HuH-7.5 (cell line): ENCODE data around the gene ECHDC1.

ENCODE experiments used
- DNase-seq: peaks from one replicate; pipeline ENCODE4 v3.0.0; 2011; ENCODE audit warnings: low spot score

Gene ECHDC1

DNA sequence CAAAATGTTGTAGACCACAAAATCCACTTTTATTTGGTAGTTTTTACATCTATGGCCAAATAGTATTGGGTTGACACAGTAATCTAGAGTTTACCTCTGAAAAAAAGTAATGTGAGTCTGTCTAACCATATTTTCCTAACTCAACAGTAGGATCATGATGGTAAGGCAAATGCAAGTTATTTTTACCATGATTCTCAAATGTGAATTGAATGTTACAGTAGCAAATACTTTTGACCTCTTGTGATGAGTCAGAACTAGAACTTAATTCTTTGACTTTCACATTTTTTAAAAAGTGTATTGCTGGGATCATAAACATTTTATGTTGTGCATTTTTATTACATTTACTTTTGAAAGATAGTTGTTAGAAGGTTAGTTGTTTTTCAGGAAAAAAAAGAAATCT lies 54.7 kb downstream of the ECHDC1 start:
- no peak for DNase-seq

DNA sequence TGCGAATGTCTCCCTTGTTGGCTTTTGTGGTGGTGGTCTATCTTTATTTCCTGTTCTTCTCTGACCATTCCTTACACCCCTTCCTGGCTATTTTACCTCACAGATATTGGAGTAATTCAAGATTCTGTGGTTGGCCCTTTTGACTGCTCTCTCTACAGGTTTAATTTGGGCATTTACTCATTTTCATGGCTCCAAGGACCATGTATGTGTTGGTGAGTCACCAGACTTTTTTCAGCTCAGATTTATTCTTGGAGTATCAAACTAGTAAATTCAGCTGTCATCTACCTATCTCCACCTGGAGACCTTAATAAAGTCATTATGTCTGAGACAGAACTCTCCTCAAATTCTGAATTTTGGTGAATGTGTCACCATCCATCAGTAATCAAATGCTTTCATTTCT lies 61.2 kb downstream of the ECHDC1 start:
- no peak for DNase-seq

DNA sequence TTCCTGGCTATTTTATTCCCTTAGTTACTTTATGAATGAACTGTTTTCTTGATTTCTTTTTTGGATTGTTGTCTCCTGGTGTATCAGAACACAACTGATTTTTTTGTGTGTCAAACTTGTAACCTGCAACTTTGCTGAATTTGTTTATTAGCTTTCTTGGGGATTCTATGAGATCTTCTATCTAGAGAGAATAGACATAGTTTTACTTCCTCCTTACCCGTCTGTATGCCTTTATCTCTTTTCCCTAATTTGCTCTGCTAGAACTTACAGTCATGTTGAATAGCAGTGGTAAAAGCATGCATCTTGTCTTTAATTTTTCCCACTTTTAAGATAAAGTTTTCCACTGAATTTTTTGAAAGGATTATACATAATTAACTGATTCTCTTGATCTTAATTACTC lies 63.6 kb downstream of the ECHDC1 start:
- DNase-seq, result no peak

DNA sequence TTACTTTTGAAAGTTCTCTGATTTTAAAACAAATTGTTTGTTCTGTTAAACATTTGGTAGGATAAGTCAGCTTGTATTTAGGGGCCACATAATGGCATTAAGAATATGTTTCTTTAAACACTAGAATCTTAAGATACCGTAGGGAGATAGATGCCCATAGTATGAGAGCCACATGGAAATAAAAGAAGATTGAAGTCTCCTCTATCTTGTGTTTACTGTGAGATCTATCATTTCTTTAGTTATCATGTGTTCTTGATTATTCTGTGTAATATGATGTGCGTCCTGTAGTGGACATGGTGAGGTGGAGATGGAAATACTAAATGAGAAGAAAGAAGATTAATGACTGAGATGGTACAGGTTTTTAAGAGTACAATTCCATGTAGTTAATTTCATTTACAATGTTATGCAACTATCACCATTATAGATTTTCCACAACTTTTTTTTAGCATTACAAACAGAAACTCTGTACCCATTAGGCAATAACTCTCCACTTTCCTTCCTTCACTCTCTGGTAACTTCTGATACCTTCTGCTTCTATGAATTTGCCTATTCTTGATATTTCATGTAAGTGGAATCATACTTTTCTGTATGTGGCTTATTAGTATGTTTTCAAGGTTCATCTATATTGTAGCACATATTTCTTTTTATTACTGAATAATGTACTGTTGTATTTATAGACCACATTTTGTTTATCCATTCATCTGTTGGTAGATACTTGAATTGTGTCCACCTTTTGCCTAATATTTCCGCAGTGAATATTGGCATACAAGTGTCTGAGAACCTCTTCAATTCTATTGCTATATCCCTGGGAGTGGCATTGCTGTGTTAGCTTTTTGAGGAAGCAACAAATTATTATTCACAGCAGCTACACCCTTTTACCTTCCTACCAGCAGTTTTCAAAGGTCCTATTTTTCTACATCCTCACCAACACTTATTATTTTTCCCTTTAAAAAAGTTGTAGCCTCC lies 65.2 kb downstream of the ECHDC1 start:
- no peak for DNase-seq

DNA sequence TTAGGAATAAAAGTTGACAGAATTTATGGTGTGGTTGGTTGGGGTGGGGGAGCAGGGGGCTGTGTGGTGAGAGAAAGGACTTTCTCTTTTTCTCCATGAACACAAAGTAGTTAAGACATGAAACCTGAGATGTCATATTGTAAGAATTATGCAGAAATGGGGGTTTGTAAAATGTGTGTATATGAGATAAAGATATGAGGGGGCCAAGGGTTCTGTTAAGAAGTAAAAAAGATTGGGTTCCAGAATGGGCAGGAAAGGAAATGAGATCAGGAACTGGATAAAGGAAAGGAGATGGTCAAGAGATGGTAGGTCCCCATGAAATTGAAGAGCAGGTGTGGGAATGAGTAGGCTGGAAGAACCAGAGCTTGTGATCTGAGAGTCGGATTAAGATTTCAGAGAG lies 67.1 kb downstream of the ECHDC1 start:
- no peak for DNase-seq

DNA sequence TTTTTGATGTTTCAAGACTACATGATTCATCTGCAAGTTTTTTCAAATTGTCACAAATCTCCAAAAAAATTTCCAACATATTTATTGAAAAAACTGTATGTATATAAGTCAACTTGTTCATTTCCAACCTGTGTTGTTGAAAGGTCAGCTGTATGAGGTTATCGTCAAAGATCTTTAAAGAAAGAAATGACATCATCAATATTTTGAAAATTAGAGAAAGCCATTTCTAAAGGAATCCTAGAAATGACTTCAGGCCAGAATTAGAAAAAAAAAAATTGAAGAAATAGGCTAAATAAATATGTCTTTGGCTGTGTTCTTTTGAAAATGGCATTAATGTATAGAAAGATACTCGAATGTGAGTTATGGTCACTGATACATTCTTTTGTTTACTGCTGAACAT lies 69.9 kb downstream of the ECHDC1 start:
- DNase-seq, result no peak

DNA sequence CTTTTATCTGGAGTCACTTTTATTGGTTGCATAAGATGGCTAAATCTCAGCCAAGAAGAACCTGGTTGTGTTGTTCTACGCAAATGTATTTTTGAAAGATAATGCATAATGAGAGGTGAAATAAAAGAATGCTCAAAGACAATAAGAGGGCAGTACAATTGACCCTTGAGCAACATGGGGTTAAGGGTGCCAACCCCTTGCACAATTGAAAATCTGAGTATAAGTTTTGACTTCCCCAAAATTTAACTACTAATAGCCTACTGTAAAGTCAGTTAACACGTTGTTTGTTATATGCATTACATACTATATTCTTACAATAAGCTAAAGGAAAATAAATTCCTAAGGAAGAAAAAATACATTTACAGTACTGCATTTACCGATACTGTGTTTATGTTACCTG lies 70.8 kb downstream of the ECHDC1 start:
- no peak for DNase-seq

DNA sequence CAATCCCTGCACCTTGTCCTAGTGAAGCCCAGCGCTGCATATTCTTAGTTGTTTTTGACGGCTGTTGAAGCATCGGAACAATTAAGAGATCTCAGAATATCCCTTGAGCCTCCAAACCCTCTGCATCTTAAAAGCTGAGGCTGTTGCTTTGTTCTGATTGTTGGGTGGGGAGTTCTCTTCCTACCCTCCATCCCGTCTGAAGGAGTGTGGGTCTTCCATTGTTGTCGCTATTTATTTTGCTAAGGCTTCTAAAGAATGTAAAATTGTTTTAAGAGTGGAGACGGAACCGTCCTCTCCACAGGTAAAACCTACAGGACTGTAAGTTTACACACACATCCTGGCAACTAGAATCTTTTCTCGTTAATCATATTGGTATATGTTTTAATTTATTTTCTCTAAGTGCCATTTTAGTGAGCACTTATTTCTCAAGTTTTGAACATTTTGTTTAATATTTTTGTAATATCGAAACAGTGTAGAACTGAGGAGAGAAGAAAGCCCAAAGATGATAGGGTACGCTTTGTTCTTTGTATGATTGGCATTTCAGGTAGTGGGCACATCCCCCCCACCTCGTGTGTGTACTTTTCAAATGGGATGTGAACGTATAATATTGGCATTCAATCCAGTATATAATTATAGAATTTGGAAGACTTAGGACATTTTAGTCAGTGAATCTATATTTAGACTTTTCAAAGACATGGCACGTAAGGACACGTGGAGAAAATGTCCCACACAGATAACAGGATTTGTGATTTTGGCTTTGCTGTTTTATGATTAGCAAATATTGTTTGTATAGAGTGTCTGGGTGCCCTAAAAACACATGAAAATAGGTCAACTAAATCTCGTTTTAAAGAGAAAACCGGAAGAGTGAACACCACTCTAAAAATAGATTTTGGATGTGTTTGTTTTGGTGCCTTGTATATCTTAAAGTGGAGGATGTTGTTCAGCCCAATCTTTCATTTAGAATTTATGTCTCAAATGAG lies 75.5 kb downstream of the ECHDC1 start:
- DNase-seq, result peak; percentile 22

DNA sequence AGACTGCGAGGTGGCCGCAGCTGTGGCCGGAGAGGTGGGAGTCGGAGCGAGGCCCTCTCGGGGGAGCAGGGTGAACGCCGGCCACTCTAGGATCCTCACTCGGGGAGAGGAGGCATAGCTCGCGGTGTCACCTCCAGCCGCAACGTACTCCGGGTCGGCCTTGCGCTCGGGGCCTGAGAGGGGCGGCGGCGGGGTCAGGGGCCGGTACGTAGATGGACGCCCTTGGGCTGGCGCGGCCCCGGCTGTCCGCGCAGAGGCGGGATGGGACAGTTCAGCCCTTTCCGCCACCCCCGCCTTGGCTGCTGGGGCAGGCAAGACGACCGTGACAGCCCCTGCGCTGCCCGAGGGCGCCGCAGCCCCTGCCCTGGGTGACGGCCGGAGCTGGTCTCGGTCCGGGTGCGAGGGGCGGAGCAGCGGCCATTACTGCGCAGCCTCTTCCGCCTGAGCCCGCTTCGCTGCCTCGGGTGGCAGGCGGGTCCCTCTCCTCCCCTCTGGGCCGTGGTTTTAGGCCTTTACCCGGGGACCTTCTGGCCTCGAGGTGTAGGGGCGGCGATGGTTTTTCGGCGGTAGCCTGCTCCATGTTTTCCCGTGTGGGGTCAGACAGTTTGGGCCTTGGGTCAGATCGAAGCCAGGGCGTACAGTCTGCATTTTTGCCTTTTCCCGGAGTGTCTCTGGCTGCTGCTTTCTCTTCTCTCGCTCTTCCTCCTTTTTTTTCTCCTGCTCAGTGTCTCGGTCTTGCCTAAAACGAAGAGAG lies 76.3 kb downstream of the ECHDC1 start:
- DNase-seq, result peak; percentile 49

DNA sequence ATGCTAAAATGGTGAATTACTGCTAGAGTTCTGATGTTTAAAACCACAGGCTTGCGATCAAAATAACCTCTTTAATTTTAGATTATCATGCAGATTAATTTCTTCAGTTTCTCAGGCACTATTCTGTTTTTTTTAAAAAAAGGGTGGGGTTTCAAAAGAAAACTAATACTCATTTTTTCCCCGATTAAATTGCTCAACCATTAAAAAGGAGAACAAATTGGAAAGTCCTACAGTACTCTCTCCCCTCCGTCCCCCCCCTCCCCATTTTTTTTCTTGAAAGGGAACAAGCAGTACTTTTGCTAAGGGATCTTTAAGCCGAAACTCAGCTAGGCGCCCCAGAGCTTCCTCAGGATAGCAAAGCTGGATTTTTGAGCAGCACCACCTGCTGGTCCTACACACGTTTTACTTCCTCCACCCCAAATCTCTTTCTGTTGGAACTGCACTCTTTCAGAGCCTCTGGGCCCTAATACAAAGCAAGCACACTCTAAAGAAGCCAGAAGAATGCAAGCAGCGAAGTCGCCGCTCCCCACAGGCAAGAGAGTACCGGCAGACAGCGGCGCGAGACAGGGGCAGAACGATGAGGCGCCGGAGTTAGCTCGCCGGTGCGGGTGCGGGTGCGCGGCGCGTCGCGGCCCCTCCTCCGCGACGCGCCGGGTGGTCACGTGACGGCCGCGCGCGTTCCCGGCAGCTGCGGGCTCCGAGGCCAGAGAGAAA lies 77.1 kb downstream of the ECHDC1 start, which contains the start of gene RNF146:
TSS of gene RNF146 (plus strand) at position 687 of the 714 bp plus-strand sequence. CDS start 13,475 bp downstream, outside the sequence.
- peak; percentile 68 for DNase-seq

DNA sequence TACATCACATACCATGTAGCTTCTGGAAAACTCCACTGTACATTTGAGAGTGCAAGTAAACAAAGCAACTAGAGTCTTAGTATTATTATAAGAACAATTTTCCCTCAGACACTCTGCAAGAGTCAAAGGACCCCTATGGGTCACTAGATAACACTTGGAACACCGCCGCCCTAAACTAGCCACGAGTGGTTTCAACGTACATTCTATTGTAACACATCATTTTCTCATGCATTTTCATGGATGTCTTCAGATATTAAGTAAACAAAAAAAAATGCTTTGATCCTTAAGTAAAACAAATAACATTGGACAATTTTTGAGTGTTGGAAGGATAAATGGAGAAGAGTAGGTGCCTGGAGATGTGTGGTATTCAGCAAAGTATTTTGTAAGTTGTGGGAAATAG lies 79.9 kb downstream of the ECHDC1 start:
- DNase-seq, result no peak

DNA sequence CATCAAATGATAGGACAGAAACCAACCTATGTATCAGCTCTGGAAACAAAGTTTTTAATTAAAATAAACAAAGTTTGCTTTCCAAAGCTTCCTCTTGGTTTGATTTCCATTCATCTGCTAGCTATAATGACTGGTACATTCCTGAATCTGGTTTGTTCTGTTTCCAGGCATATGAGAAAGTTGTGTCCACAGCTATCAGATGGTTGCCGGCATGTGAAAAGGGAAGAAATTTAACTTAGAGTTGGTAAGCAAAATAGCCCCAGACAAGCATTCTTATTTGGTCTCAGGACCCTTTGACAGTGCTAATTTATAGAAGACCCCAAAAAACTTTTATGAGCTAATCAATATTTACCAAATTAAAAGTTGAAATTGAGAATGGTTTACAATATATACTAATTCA lies 80.5 kb downstream of the ECHDC1 start:
- no peak for DNase-seq

DNA sequence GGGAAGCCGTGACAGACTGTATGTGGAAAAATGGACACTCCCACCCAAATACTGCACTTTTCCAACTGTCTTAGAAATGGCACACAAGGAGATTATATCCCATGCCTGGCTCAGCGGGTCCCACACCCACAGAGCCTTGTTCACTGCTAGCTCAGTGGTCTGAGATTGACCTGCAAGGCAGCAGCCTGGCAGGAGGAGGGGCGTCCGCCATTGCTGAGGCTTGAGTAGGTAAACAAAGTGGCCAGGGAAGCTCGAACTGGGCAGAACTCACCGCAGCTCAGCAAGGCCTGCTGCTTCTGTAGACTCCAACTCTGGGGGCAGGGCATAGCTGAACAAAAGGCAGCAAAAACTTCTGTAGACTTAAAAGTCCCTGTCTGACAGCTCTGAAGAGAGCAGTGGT lies 88.1 kb downstream of the ECHDC1 start:
- no peak for DNase-seq

DNA sequence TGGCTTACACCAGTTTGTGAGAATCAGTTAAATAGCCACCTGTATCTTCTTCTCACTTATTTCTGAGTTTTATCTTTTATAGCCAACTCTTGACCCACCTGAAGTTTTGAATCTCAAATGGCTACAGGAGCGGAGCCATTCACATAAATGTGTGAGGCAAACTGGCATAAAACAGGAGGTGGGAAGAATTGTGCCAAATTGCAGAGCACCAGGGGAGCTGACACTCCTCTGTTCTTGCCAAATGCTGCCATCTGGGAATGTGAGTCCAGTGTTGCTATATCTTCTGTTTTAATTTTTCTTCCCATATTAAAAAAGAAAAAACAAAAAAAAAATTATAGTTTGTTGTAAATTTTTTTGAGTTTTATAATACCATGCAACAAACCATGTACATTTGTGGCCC lies 93.8 kb downstream of the ECHDC1 start:
- no peak for DNase-seq

DNA sequence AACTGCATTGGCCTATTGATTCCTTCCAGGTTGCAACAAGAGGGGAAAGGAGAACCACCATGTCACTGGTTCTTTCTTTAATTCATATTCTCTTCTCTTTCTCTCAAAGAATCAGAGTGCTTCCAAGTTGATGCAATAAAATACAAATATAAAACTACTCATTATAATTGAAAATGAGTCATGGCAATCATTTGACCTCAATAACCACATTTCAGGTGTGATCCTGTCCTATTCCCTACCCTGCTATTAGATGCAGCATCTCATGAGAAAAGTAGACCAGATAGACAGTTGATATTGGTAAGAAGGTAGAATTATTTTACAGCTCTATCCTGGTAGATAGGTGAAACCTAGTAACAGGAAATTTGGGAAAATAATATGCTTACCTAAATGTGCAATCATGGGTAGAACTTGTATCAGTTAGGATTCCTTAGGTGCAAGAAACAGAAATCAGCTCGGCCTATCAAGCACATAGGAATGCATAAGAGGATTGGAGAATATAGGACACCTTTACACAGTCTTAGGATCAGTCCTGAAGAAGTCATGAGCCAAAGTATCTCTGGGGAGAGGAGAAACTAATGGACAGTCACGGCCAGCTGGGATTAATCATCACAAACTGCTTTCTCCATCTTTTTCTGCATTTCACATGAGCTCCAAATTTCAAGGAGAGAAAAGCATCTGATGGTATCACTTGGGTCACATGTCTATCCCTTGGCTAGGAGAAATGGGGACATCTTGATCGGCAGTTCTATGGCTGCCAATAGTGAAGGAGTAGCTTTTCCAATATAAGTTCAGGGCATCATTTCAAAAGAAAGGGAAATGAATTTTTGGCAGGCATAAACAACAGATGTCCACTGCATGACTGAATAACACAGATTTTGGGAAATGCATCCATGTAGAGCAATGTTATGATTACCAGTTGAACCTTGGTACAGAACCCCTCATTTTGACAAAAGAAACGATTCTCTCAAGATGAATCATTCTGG lies 96.0 kb downstream of the ECHDC1 start:
- DNase-seq, result no peak

DNA sequence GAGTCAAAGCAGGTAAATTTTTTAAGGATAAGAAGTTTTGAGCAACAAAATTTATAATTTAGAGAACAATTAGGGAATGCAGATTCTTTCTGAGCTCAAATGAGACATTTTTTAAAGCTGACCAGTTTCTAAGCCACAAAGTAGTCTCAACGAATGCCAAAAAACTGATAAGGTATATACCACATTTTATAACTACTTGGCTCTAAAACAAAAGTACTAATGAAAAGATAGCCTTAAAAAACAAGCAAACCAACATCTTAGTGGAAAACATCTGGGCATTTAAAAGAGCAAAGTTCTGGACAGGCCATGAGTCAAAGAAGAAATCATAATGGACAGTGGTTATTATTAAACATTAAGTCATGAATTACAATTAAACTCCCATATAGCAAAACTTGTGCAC lies 99.9 kb downstream of the ECHDC1 start:
- no peak for DNase-seq
